ENCODE results near the gene MYO1E. TPM values are rescaled to one million over a fixed set of nuclear protein-coding genes. Genes with fewer than 3 reads are reported as not detected.

Gene MYO1E
- total RNA-seq, 1 donor from 2014 or later, result 192 TPM

GRCh38 chr15:59124261-59124660, 248.4 kb downstream of the MYO1E start:
- H3K27me3 Mint-ChIP-seq (ENCODE audit: low read depth), result no peaks in the 10 kb centered on the region
- H3K4me1 Mint-ChIP-seq (ENCODE audit: low read depth), result no peaks in the 10 kb centered on the region
- no peak for TF ChIP-seq CTCF (IDR thresholded peaks at IDR 0.05)
- no peak overlapping the region for H3K27ac Mint-ChIP-seq (ENCODE audit: unreplicated experiment)
- peaks cover 28% of the 10 kb centered on the region for H3K36me3 Mint-ChIP-seq (ENCODE audit: low read depth)
- H3K4me3 Mint-ChIP-seq (ENCODE audit: unreplicated experiment), result no peak overlapping the region
- DNase-seq (ENCODE audit: low spot score), result no peak
- peaks cover 30% of the 10 kb centered on the region for H3K9me3 Mint-ChIP-seq (ENCODE audit: low read depth)

- Mint-ChIP-seq H3K27me3 (ENCODE audit: low read depth) (no peaks in the 10 kb centered on the region), H3K9me3 (ENCODE audit: low read depth) (peaks cover under 1% of the 10 kb centered on the region), H3K27ac (ENCODE audit: unreplicated experiment) (no peak overlapping the region), H3K4me1 (ENCODE audit: low read depth) (no peaks in the 10 kb centered on the region), H3K36me3 (ENCODE audit: low read depth) (peaks cover 13% of the 10 kb centered on the region), H3K4me3 (ENCODE audit: unreplicated experiment) (no peak overlapping the region)
- no peak for TF ChIP-seq CTCF (IDR thresholded peaks at IDR 0.05)
- DNase-seq (ENCODE audit: low spot score), result no peak
Measured at GRCh38 chr15:59120937-59121336, 251.7 kb downstream of the MYO1E start.

- H3K27me3 Mint-ChIP-seq (ENCODE audit: low read depth), result no peaks in the 10 kb centered on the region
- no peaks in the 10 kb centered on the region for H3K4me1 Mint-ChIP-seq (ENCODE audit: low read depth)
- H3K36me3 Mint-ChIP-seq (ENCODE audit: low read depth), result peaks cover 10% of the 10 kb centered on the region
- H3K27ac Mint-ChIP-seq (ENCODE audit: unreplicated experiment), result no peak overlapping the region
- no peaks in the 10 kb centered on the region for H3K9me3 Mint-ChIP-seq (ENCODE audit: low read depth)
- TF ChIP-seq CTCF (IDR thresholded peaks at IDR 0.05), result no peak
- no peak overlapping the region for H3K4me3 Mint-ChIP-seq (ENCODE audit: unreplicated experiment)
- no peak for DNase-seq (ENCODE audit: low spot score)
Measured at GRCh38 chr15:59119625-59120024, 253.0 kb downstream of the MYO1E start.

GRCh38 chr15:59116771-59117170, 255.9 kb downstream of the MYO1E start:
- H3K4me1 Mint-ChIP-seq (ENCODE audit: low read depth), result no peaks in the 10 kb centered on the region
- no peak for TF ChIP-seq CTCF (IDR thresholded peaks at IDR 0.05)
- no peaks in the 10 kb centered on the region for H3K9me3 Mint-ChIP-seq (ENCODE audit: low read depth)
- H3K4me3 Mint-ChIP-seq (ENCODE audit: unreplicated experiment), result no peak overlapping the region
- H3K27me3 Mint-ChIP-seq (ENCODE audit: low read depth), result no peaks in the 10 kb centered on the region
- no peak overlapping the region for H3K27ac Mint-ChIP-seq (ENCODE audit: unreplicated experiment)
- no peak for DNase-seq (ENCODE audit: low spot score)
- H3K36me3 Mint-ChIP-seq (ENCODE audit: low read depth), result peaks cover 13% of the 10 kb centered on the region

GRCh38 chr15:59116141-59116540, 256.5 kb downstream of the MYO1E start:
- DNase-seq (ENCODE audit: low spot score), result no peak
- no peaks in the 10 kb centered on the region for H3K9me3 Mint-ChIP-seq (ENCODE audit: low read depth)
- H3K4me1 Mint-ChIP-seq (ENCODE audit: low read depth), result no peaks in the 10 kb centered on the region

More at GRCh38 chr15:59116141-59116540, 256.5 kb downstream of the MYO1E start:
- no peak overlapping the region for H3K27ac Mint-ChIP-seq (ENCODE audit: unreplicated experiment)
- H3K4me3 Mint-ChIP-seq (ENCODE audit: unreplicated experiment), result no peak overlapping the region
- no peaks in the 10 kb centered on the region for H3K27me3 Mint-ChIP-seq (ENCODE audit: low read depth)
- TF ChIP-seq CTCF (IDR thresholded peaks at IDR 0.05), result no peak
- H3K36me3 Mint-ChIP-seq (ENCODE audit: low read depth), result peaks cover 13% of the 10 kb centered on the region

All from chondrocyte (in vitro differentiated cells).